ENCODE results near the gene CEACAM18. TPM values are rescaled to one million over a fixed set of nuclear protein-coding genes. Genes with fewer than 3 reads are reported as not detected.

Gene CEACAM18
- total and polyA plus RNA-seq, 2 of the 8 experiments (the other 6 are each of a cell fraction or from before 2014, with no cell fraction given) = not detected

GRCh38 chr19:51507192-51507591 is 28.9 kb downstream of the CEACAM18 start (continued):
- TF ChIP-seq EP300 (IDR thresholded peaks at IDR 0.05; ENCODE audit: borderline replicate concordance in 1 of 2, low read depth in 2 of 2, low read length in 2 of 2) = no peak

Data from H1 (cell line).